ENCODE data around the gene KCTD16.

Gene KCTD16

GRCh38 chr5:144487761-144488160 lies 317.1 kb downstream of the KCTD16 start:
- DNase-seq (ENCODE audit: low spot score), result no peak
- TF ChIP-seq, protein P1, sequence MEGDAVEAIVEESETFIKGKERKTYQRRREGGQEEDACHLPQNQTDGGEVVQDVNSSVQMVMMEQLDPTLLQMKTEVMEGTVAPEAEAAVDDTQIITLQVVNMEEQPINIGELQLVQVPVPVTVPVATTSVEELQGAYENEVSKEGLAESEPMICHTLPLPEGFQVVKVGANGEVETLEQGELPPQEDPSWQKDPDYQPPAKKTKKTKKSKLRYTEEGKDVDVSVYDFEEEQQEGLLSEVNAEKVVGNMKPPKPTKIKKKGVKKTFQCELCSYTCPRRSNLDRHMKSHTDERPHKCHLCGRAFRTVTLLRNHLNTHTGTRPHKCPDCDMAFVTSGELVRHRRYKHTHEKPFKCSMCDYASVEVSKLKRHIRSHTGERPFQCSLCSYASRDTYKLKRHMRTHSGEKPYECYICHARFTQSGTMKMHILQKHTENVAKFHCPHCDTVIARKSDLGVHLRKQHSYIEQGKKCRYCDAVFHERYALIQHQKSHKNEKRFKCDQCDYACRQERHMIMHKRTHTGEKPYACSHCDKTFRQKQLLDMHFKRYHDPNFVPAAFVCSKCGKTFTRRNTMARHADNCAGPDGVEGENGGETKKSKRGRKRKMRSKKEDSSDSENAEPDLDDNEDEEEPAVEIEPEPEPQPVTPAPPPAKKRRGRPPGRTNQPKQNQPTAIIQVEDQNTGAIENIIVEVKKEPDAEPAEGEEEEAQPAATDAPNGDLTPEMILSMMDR (IDR thresholded peaks at IDR 0.05; ENCODE audit: extremely low read depth, missing control alignments), result no peak

- no peak for DNase-seq (ENCODE audit: low spot score)
- TF ChIP-seq, protein P1 (IDR thresholded peaks at IDR 0.05; ENCODE audit: extremely low read depth, missing control alignments), result no peak
Measured at GRCh38 chr5:144503123-144503522, 332.4 kb downstream of the KCTD16 start.

DNA sequence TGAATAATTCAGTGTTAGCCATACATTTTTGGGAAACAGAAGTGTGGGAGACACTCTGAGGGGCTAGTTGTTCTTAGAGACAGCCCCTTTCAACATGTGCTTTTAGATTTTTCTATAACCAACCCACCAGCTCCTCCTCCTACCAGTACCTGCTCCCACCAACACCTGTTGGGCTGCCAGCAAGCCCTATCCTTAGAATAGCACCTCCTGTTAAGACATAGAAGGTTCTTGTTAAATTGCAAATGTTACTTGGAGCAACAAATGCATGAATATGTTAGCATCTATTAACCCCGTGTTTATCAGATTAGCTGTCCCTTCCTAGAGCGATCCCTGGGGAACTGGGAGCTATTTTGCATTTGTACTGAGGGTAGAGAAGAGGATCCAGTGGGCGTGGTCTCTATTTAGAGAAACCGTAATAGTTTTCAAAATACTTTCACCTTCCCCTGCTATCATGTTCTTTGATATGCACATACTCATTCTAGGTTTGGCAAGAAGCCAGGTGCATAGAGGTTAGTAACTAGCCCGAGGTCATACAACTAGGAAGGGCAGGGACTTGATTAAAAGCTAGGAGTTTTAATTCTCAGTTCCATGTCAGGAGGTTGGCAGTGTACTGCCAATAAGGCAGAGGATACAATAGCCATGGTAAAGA lies 334.4 kb downstream of the KCTD16 start:
- no peak for DNase-seq (ENCODE audit: low spot score)
- TF ChIP-seq, protein P1 (IDR thresholded peaks at IDR 0.05; ENCODE audit: extremely low read depth, missing control alignments), result no peak

DNA sequence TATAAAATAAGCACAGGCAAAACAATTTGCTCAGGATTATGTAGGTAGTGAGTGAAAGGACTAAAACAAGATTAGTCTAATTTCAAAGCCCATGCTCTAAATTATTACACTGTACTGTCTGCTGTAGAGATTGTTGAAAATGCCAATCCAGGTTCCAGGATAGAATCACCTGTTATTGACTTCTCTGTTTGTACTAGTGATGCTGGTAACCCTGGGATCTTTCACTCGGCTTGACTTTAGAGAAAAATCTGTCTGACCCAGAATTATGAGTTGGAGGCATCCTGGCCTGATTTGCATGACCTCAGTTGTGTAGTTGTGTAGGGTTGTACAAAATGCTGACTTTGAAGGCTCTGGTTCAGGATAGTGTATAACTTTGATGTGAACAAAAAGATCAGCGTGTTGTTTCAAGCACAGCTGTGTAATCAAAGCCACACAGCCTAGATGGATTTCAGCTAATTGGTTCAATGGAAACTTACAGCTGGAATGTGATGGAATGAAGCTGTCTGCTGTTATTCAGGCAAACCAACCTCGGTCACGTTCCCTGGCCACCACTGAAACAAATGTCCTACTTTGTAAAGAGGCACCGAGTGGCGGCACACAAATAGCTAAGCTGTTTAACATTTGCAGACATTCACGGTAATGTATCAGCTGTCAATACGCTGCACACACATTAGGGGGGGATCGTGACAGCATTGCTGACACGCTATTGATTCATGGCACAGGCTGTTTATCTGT lies 340.3 kb downstream of the KCTD16 start:
- TF ChIP-seq, protein P1 (IDR thresholded peaks at IDR 0.05; ENCODE audit: extremely low read depth, missing control alignments), result no peak
- no peak for DNase-seq (ENCODE audit: low spot score)

DNA sequence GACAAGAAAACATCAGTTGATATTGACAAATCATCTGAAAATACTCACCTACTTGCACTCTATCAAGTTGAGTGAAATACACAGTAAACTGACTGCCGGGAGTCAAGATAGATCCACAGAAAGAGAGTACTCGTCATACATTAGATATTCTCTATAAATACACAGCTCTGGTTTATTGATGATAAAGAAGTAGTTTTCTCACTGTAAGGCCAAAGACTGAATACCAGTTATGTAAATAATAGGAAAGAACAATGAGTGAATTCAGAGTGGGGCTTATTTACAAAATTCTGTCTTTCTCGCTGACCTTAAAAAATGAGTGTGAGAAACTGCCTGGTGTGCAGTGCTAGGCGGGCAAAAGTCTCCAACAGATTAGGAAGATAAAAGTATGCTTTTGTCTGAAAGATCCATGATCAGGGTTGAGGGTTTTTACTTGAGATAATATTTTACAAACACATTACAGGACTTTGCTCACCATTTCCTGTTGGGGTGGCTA lies 341.0 kb downstream of the KCTD16 start:
- TF ChIP-seq, protein P1 (IDR thresholded peaks at IDR 0.05; ENCODE audit: extremely low read depth, missing control alignments), result no peak
- DNase-seq (ENCODE audit: low spot score), result no peak

- no peak for DNase-seq (ENCODE audit: low spot score)
- TF ChIP-seq, protein P1 (IDR thresholded peaks at IDR 0.05; ENCODE audit: extremely low read depth, missing control alignments), result no peak
Measured at GRCh38 chr5:144522698-144523097, 352.0 kb downstream of the KCTD16 start.

DNA sequence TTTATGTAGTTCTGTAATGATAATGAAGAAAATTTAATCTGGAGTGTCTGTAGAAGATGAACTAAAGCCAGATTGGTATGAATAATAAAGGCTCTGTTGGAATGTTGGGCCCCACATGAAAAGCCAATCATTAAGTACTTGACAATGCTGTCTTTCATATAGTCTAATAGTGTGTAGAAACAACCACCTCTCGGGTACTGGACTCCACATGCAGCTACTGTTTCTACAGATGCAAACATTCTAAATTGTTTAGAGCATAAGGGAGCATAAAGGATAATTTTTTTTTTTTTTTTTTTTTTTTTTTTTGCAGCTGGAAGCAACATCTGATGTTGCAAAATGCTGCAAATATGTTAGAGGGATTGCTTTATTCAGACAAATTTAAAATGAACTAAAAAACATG lies 354.3 kb downstream of the KCTD16 start:
- no peak for DNase-seq (ENCODE audit: low spot score)
- TF ChIP-seq, protein P1 (IDR thresholded peaks at IDR 0.05; ENCODE audit: extremely low read depth, missing control alignments), result no peak
